Natural killer cell treated with Interleukin-12 subunit alpha and Interleukin-12 subunit beta and Interleukin-15 and Interleukin-18, amount 100 ng/mL, for 72 hours (primary cell): ENCODE measurements around the gene SMYD3. TPM values are rescaled to one million over a fixed set of nuclear protein-coding genes. Genes with fewer than 3 reads are reported as not detected.
"Not testable (repeated sequence)": the region's sequence is repeated elsewhere in the genome, so short reads cannot be mapped to it uniquely, and the experiment has no call there.

ENCODE experiments used
- ATAC-seq, 2 donors: fragments of 150-1000 bp; cut with Tn5 transposase in 1 of 2; sonication (Bioruptor Pico), chemical (Tn5 transposase) in 1 of 2; 2 replicates each; pipeline ENCODE4 v1.10.0; 2021
- DNase-seq: peaks from one replicate; pipeline ENCODE4 v3.0.0; 2022; ENCODE audit warnings: low spot score
- H3K27ac Mint-ChIP-seq, 2 donors: 1 replicate in 1 of 2; 2 replicates in 1 of 2; pipeline ENCODE4 v1.8.0; 2022; ENCODE audit warnings: mixed read lengths in 2 of 2, mild to moderate bottlenecking in 1 of 2, moderate library complexity in 1 of 2
- H3K27me3 Mint-ChIP-seq, 2 donors: 1 replicate in 1 of 2; 2 replicates in 1 of 2; pipeline ENCODE4 v1.8.0; 2022; ENCODE audit warnings: mixed read lengths in 2 of 2
- H3K36me3 Mint-ChIP-seq: one replicate; pipeline ENCODE4 v1.8.0; 2022; ENCODE audit warnings: mixed read lengths
- H3K4me1 Mint-ChIP-seq, 2 donors: 1 replicate in 1 of 2; 2 replicates in 1 of 2; pipeline ENCODE4 v1.8.0; 2022; ENCODE audit warnings: low read depth in 2 of 2, mixed read lengths in 2 of 2, mild to moderate bottlenecking in 1 of 2
- H3K4me3 Mint-ChIP-seq: one replicate; pipeline ENCODE4 v1.8.0; 2022; ENCODE audit warnings: mixed read lengths
- H3K9me3 Mint-ChIP-seq: 2 replicates; pipeline ENCODE4 v1.8.0; 2022; ENCODE audit warnings: mixed read lengths
- total RNA-seq, 2 donors: library from RNA; stranded (reverse); gene quantifications; one replicate each; pipeline ENCODE4 v1.2.3, GENCODE V29; 2022

Gene SMYD3
- total RNA-seq, 2 donors from 2014 or later: 26.9 to 55.4 TPM

- peaks cover 4 to 19% of the 10 kb centered on the region in 2 donors for H3K4me1 Mint-ChIP-seq
- H3K27ac Mint-ChIP-seq: no peak overlapping the region
Observed at GRCh38 chr1:245788269-245788668, 718.8 kb downstream of the SMYD3 start.

GRCh38 chr1:245786948-245787347, 720.1 kb downstream of the SMYD3 start:
- no peaks in the 10 kb centered on the region for H3K9me3 Mint-ChIP-seq
- H3K27me3 Mint-ChIP-seq: no peaks in the 10 kb centered on the region
- H3K36me3 Mint-ChIP-seq: no peaks in the 10 kb centered on the region
- ATAC-seq (no peak), DNase-seq (no peak)
- H3K4me1 Mint-ChIP-seq: peaks cover 4 to 19% of the 10 kb centered on the region in 2 donors
- H3K27ac Mint-ChIP-seq: no peak overlapping the region
- H3K4me3 Mint-ChIP-seq: no peak overlapping the region

More at GRCh38 chr1:245788269-245788668, 718.8 kb downstream of the SMYD3 start:
- Mint-ChIP-seq H3K9me3 (no peaks in the 10 kb centered on the region), H3K36me3 (no peaks in the 10 kb centered on the region), H3K27me3 (no peaks in the 10 kb centered on the region), H3K4me3 (no peak overlapping the region)
- no peak for ATAC-seq
- DNase-seq: no peak

- Mint-ChIP-seq H3K4me1 (peaks cover 15 to 16% of the 10 kb centered on the region in 2 donors), H3K27me3 (no peaks in the 10 kb centered on the region)
Observed at GRCh38 chr1:245779797-245780755, 727.0 kb downstream of the SMYD3 start.

GRCh38 chr1:245777752-245778151, 729.3 kb downstream of the SMYD3 start:
- H3K4me3 Mint-ChIP-seq: peak overlapping the region; percentile 55
- peak overlapping the region in 1 of 2 donors; percentile 22 for H3K27ac Mint-ChIP-seq
- ATAC-seq (no peak), DNase-seq (no peak)
- no peaks in the 10 kb centered on the region for H3K27me3 Mint-ChIP-seq
- peaks cover 19 to 24% of the 10 kb centered on the region in 2 donors for H3K4me1 Mint-ChIP-seq
- peaks cover 6% of the 10 kb centered on the region for H3K36me3 Mint-ChIP-seq
- H3K9me3 Mint-ChIP-seq: no peaks in the 10 kb centered on the region

More at GRCh38 chr1:245779797-245780755, 727.0 kb downstream of the SMYD3 start:
- no peak for DNase-seq
- no peak for ATAC-seq
- H3K4me3 Mint-ChIP-seq: no peak overlapping the region
- H3K27ac Mint-ChIP-seq: no peak overlapping the region
- H3K36me3 Mint-ChIP-seq: peaks cover 6% of the 10 kb centered on the region
- no peaks in the 10 kb centered on the region for H3K9me3 Mint-ChIP-seq

- peaks cover 6% of the 10 kb centered on the region for H3K36me3 Mint-ChIP-seq
- H3K9me3 Mint-ChIP-seq: no peaks in the 10 kb centered on the region
- H3K4me1 Mint-ChIP-seq: peaks cover 27 to 34% of the 10 kb centered on the region in 2 donors
- no peaks in the 10 kb centered on the region for H3K27me3 Mint-ChIP-seq
- H3K4me3 Mint-ChIP-seq: no peak overlapping the region
- ATAC-seq (no peak), DNase-seq (no peak)
- H3K27ac Mint-ChIP-seq: no peak overlapping the region
Observed at GRCh38 chr1:245776694-245777332, 730.3 kb downstream of the SMYD3 start.

GRCh38 chr1:245776139-245776538, 730.9 kb downstream of the SMYD3 start:
- H3K36me3 Mint-ChIP-seq: peaks cover 6% of the 10 kb centered on the region
- DNase-seq (no peak), ATAC-seq (no peak)
- H3K27ac Mint-ChIP-seq: no peak overlapping the region
- no peaks in the 10 kb centered on the region for H3K9me3 Mint-ChIP-seq
- H3K4me1 Mint-ChIP-seq: peaks cover 33 to 40% of the 10 kb centered on the region in 2 donors
- H3K27me3 Mint-ChIP-seq: no peaks in the 10 kb centered on the region
- H3K4me3 Mint-ChIP-seq: no peak overlapping the region

GRCh38 chr1:245774931-245775330, 732.1 kb downstream of the SMYD3 start:
- not testable (repeated sequence) for H3K27ac Mint-ChIP-seq, ATAC-seq, DNase-seq, H3K4me3 Mint-ChIP-seq, H3K36me3 Mint-ChIP-seq, H3K9me3 Mint-ChIP-seq, H3K27me3 Mint-ChIP-seq
- H3K4me1 Mint-ChIP-seq: peaks cover 43 to 48% of the 10 kb centered on the region in 2 donors

GRCh38 chr1:245774196-245774595, 732.9 kb downstream of the SMYD3 start:
- Mint-ChIP-seq H3K36me3 (no peaks in the 10 kb centered on the region), H3K27me3 (no peaks in the 10 kb centered on the region), H3K4me3 (no peak overlapping the region), H3K9me3 (no peaks in the 10 kb centered on the region), H3K4me1 (peaks cover 43 to 48% of the 10 kb centered on the region in 2 donors), H3K27ac (no peak overlapping the region)
- DNase-seq (no peak), ATAC-seq (no peak)

GRCh38 chr1:245773344-245773743, 733.7 kb downstream of the SMYD3 start:
- no peak overlapping the region for H3K27ac Mint-ChIP-seq
- no peak for ATAC-seq
- no peak overlapping the region for H3K4me3 Mint-ChIP-seq
- H3K9me3 Mint-ChIP-seq: no peaks in the 10 kb centered on the region
- DNase-seq: no peak
- no peaks in the 10 kb centered on the region for H3K27me3 Mint-ChIP-seq
- H3K4me1 Mint-ChIP-seq: peaks cover 43 to 46% of the 10 kb centered on the region in 2 donors
- no peaks in the 10 kb centered on the region for H3K36me3 Mint-ChIP-seq

- H3K27ac Mint-ChIP-seq: peak overlapping the region; percentile 7 to 29
- no peaks in the 10 kb centered on the region for H3K9me3 Mint-ChIP-seq
- ATAC-seq (no peak), DNase-seq (no peak)
- no peaks in the 10 kb centered on the region for H3K27me3 Mint-ChIP-seq
- H3K4me3 Mint-ChIP-seq: no peak overlapping the region
- peaks cover 41 to 46% of the 10 kb centered on the region in 2 donors for H3K4me1 Mint-ChIP-seq
- no peaks in the 10 kb centered on the region for H3K36me3 Mint-ChIP-seq
Observed at GRCh38 chr1:245772739-245773138, 734.3 kb downstream of the SMYD3 start.

GRCh38 chr1:245772325-245772724, 734.8 kb downstream of the SMYD3 start:
- H3K27ac Mint-ChIP-seq: peak overlapping the region; percentile 7 to 29
- no peaks in the 10 kb centered on the region for H3K36me3 Mint-ChIP-seq
- DNase-seq (no peak), ATAC-seq (no peak)
- peaks cover 40 to 46% of the 10 kb centered on the region in 2 donors for H3K4me1 Mint-ChIP-seq
- no peaks in the 10 kb centered on the region for H3K27me3 Mint-ChIP-seq
- no peaks in the 10 kb centered on the region for H3K9me3 Mint-ChIP-seq
- no peak overlapping the region for H3K4me3 Mint-ChIP-seq

- Mint-ChIP-seq H3K4me3 (no peak overlapping the region), H3K4me1 (peaks cover 39 to 49% of the 10 kb centered on the region in 2 donors), H3K27me3 (no peaks in the 10 kb centered on the region), H3K27ac (peak overlapping the region; percentile 7 to 29), H3K36me3 (no peaks in the 10 kb centered on the region), H3K9me3 (no peaks in the 10 kb centered on the region)
- ATAC-seq: peak; percentile 62 to 69
- DNase-seq: no peak
Observed at GRCh38 chr1:245771511-245772281, 735.4 kb downstream of the SMYD3 start.

GRCh38 chr1:245770156-245770555, 736.9 kb downstream of the SMYD3 start:
- DNase-seq (no peak), ATAC-seq (no peak)
- no peaks in the 10 kb centered on the region for H3K9me3 Mint-ChIP-seq
- no peaks in the 10 kb centered on the region for H3K27me3 Mint-ChIP-seq
- H3K36me3 Mint-ChIP-seq: no peaks in the 10 kb centered on the region
- H3K4me3 Mint-ChIP-seq: no peak overlapping the region
- H3K27ac Mint-ChIP-seq: no peak overlapping the region
- H3K4me1 Mint-ChIP-seq: peaks cover 36 to 45% of the 10 kb centered on the region in 2 donors
